B cell (primary cell): Measurements from ENCODE around the gene MSX1.

Source experiments
- EZH2 ChIP-seq: IDR thresholded peaks from 2 replicates; pipeline ENCODE4 v1.6.1; 2012; ENCODE audit warnings: borderline replicate concordance, low read depth, mild to moderate bottlenecking, moderate library complexity, low read length; ENCODE audit not compliant: insufficient read depth, poor library complexity, severe bottlenecking
- TF ChIP-seq, protein P1 (sequence below): fragments of 200-600 bp; IDR thresholded peaks from one replicate; pipeline ENCODE4 v1.8.0; 2022; ENCODE audit warnings: antibody characterized with exemption, mild to moderate bottlenecking

GRCh38 chr4:4913147-4913561, 53.7 kb downstream of the MSX1 start:
- TF ChIP-seq, protein P1, sequence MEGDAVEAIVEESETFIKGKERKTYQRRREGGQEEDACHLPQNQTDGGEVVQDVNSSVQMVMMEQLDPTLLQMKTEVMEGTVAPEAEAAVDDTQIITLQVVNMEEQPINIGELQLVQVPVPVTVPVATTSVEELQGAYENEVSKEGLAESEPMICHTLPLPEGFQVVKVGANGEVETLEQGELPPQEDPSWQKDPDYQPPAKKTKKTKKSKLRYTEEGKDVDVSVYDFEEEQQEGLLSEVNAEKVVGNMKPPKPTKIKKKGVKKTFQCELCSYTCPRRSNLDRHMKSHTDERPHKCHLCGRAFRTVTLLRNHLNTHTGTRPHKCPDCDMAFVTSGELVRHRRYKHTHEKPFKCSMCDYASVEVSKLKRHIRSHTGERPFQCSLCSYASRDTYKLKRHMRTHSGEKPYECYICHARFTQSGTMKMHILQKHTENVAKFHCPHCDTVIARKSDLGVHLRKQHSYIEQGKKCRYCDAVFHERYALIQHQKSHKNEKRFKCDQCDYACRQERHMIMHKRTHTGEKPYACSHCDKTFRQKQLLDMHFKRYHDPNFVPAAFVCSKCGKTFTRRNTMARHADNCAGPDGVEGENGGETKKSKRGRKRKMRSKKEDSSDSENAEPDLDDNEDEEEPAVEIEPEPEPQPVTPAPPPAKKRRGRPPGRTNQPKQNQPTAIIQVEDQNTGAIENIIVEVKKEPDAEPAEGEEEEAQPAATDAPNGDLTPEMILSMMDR: no peak
- TF ChIP-seq EZH2: no peak
